ENCODE measurements around the gene ITGA6.

- TF ChIP-seq POLR2A (IDR thresholded peaks at IDR 0.05) (no peak), CTCF (IDR thresholded peaks at IDR 0.05) (no peak)
Measured at GRCh38 chr2:172405673-172406072, 21.7 kb upstream of the ITGA6 start.

All from Peyer's patch (tissue), 4 donors.